Panc1 (cell line): ENCODE measurements around the gene CISD2. TPM values are rescaled to one million over a fixed set of nuclear protein-coding genes. Genes with fewer than 3 reads are reported as not detected.

Experiments
- ATAC-seq: fragments of 200-7000 bp; cut with Tn5 transposase; 2 replicates; pipeline ENCODE4 v1.9.1; 2020; ENCODE audit warnings: mild to moderate bottlenecking, moderate library complexity
- BruUV-seq: library from RNA; stranded (reverse); fragments of 400-500 nt; replicated peaks from 2 replicates; lab custom pipeline; 2021; lab: Mats Ljungman, UMichigan
- CTCF ChIA-PET: fragments of 300-600 bp; sonication (Branson Sonifier 250); formaldehyde crosslinking; loops from one replicate; lab custom pipeline; 2022; ENCODE audit warnings: antibody characterized with exemption; lab: Charles Lee
- POLR2A ChIA-PET: fragments of 300-600 bp; sonication (Branson Sonifier 250); formaldehyde crosslinking; loops from one replicate; lab custom pipeline; 2022; ENCODE audit warnings: antibody characterized with exemption; lab: Charles Lee
- DNase-seq: peaks from one replicate; pipeline ENCODE4 v3.0.0-alpha.2; 2010; ENCODE audit warnings: low read depth, low spot score
- H3K27ac ChIP-seq: 2 replicates; pipeline ENCODE4 v1.5.1; 2011; ENCODE audit warnings: mild to moderate bottlenecking, low read length, inconsistent platforms
- H3K27me3 ChIP-seq: fragments of 200-500 bp; sonication (Bioruptor generic); 2 replicates; pipeline ENCODE4 v1.6.0; 2014; ENCODE audit warnings: low read length, inconsistent platforms; ENCODE audit not compliant: control insufficient read depth, insufficient read depth
- H3K36me3 ChIP-seq: fragments of 200-500 bp; sonication (Bioruptor generic); 2 replicates; pipeline ENCODE4 v1.5.1; 2014; ENCODE audit warnings: inconsistent platforms, mild to moderate bottlenecking, low read length, moderate library complexity; ENCODE audit not compliant: control insufficient read depth, insufficient read depth
- H3K4me1 ChIP-seq: 2 replicates; pipeline ENCODE4 v1.5.1; 2011; ENCODE audit warnings: inconsistent platforms, mild to moderate bottlenecking, low read length, moderate library complexity; ENCODE audit not compliant: control insufficient read depth, insufficient read depth
- H3K4me3 ChIP-seq, 2 experiments: 2 replicates each; pipeline ENCODE4 v1.5.1; 2011 to 2012; ENCODE audit warnings: low read depth in 2 of 2, low read length in 2 of 2, mild to moderate bottlenecking in 2 of 2, inconsistent platforms in 1 of 2, moderate library complexity in 1 of 2
- H3K9me3 ChIP-seq: fragments of 200-500 bp; sonication (Bioruptor generic); 2 replicates; pipeline ENCODE4 v1.5.1; 2014; ENCODE audit warnings: low read depth, mild to moderate bottlenecking, inconsistent platforms, low read length, moderate library complexity; ENCODE audit not compliant: control insufficient read depth, insufficient read depth
- POLR2AphosphoS5 ChIP-seq: IDR thresholded peaks from 2 replicates; pipeline ENCODE4 v1.6.1; 2012; ENCODE audit warnings: mild to moderate bottlenecking, low read depth, low read length, moderate library complexity
- REST ChIP-seq, 2 experiments: IDR thresholded peaks; 2 replicates each; pipeline ENCODE4 v1.6.1; 2011 to 2012; ENCODE audit warnings: low read depth in 2 of 2, control low read depth in 1 of 2, low read length in 1 of 2, mild to moderate bottlenecking in 1 of 2, moderate library complexity in 1 of 2; ENCODE audit not compliant: insufficient read depth in 1 of 2
- SIN3A ChIP-seq: IDR thresholded peaks from 2 replicates; pipeline ENCODE4 v1.6.1; 2012; ENCODE audit warnings: low read depth, mild to moderate bottlenecking, low read length, moderate library complexity, borderline replicate concordance; ENCODE audit not compliant: insufficient read depth
- TCF7L2 ChIP-seq: IDR thresholded peaks from 2 replicates; pipeline ENCODE4 v1.6.1; 2011; ENCODE audit warnings: mild to moderate bottlenecking, low read depth, low read length, inconsistent platforms
- in situ Hi-C: cut with HindIII; loops from 2 replicates; pipeline ENCODE4 v1.10.0; 2016; ENCODE audit warnings: low sequenced_read_pairs, low pct_unique_long_range_greater_than_20kb
- intact Hi-C: fragments of 100-400 bp; cut with micrococcal nuclease; formaldehyde crosslinking; loops from one replicate; pipeline ENCODE4 v1.10.0; 2022; ENCODE audit not compliant: unreplicated experiment
- total RNA-seq: library from RNA; stranded (reverse); gene quantifications from one replicate; pipeline ENCODE4 v1.2.1, GENCODE V29; 2021; ENCODE audit not compliant: unreplicated experiment
- TF ChIP-seq, protein P1 (sequence below): fragments of 450-650 bp; IDR thresholded peaks from 2 replicates; pipeline ENCODE4 v1.5.1; 2017; ENCODE audit warnings: mild to moderate bottlenecking

Gene CISD2
- total RNA-seq, 1 experiment from 2014 or later: 39.0 TPM

GRCh38 chr4:102832105-102832504 is 36.7 kb upstream of the CISD2 start:
- H3K4me1 ChIP-seq: peaks cover 6% of the 10 kb centered on the region; the same call in 1 of the 2 replicates
- H3K27me3 ChIP-seq: no peaks in the 10 kb centered on the region
- no peaks in the 10 kb centered on the region for H3K9me3 ChIP-seq
- in situ Hi-C loops: no loop called here
- DNase-seq (no peak), ATAC-seq (no peak)
- ChIA-PET POLR2A (no interaction called here), CTCF (no interaction called here)
- BruUV-seq: no TSS peak
- intact Hi-C loops: loop anchor here (5.0 kb wide), 1 partner anchor 35 kb away; the partner anchor contains the start of gene CISD2
- no peak for TF ChIP-seq SIN3A
- TF ChIP-seq, protein P1, sequence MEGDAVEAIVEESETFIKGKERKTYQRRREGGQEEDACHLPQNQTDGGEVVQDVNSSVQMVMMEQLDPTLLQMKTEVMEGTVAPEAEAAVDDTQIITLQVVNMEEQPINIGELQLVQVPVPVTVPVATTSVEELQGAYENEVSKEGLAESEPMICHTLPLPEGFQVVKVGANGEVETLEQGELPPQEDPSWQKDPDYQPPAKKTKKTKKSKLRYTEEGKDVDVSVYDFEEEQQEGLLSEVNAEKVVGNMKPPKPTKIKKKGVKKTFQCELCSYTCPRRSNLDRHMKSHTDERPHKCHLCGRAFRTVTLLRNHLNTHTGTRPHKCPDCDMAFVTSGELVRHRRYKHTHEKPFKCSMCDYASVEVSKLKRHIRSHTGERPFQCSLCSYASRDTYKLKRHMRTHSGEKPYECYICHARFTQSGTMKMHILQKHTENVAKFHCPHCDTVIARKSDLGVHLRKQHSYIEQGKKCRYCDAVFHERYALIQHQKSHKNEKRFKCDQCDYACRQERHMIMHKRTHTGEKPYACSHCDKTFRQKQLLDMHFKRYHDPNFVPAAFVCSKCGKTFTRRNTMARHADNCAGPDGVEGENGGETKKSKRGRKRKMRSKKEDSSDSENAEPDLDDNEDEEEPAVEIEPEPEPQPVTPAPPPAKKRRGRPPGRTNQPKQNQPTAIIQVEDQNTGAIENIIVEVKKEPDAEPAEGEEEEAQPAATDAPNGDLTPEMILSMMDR: no peak
- TF ChIP-seq POLR2AphosphoS5: no peak
- no peak for TF ChIP-seq TCF7L2
- no peak for TF ChIP-seq REST (IDR thresholded peaks at IDR 0.05; ENCODE audit: insufficient read depth in 1 of 2, low read depth in 2 of 2, low read length in 1 of 2)
- H3K4me3 ChIP-seq: no peak overlapping the region
- peaks cover 1% of the 10 kb centered on the region; the same call in 1 of the 2 replicates for H3K36me3 ChIP-seq
- H3K27ac ChIP-seq: no peak overlapping the region

DNA sequence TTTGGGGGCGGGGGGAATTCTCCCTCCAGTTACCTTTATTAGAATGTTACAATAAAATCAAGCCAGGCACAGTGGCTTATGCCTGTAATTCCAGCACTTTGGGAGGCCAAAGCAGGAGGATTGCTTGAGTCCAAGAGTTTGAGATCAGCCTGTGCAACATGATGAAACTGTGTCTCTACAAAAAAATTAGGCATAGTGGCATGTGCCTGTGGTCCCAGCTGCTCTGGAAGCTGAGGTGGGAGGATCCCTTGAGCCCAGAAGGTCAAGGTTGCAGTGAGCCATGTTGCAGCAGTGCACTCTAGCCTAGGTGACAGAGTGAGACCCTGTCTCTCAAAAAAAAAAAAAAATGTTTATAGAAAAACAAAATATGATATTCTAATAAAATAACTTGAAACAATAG is 36.1 kb upstream of the CISD2 start:
- BruUV-seq: no TSS peak
- intact Hi-C loops (loop anchor here (5.0 kb wide), 1 partner anchor 35 kb away; the partner anchor contains the start of gene CISD2), in situ Hi-C loops (no loop called here)
- Histone ChIP-seq H3K4me1 (peaks cover 6% of the 10 kb centered on the region; the same call in 1 of the 2 replicates), H3K9me3 (no peaks in the 10 kb centered on the region), H3K27ac (no peak overlapping the region), H3K27me3 (no peaks in the 10 kb centered on the region), H3K36me3 (no peaks in the 10 kb centered on the region; the same call in 1 of the 2 replicates), H3K4me3 (no peak overlapping the region)
- DNase-seq (no peak), ATAC-seq (no peak)
- ChIA-PET CTCF (no interaction called here), POLR2A (interaction anchor here (0.6 kb wide), 1 partner anchor 242 kb away, joined by 3 read pairs; no protein-coding TSS in a partner anchor)
- TF ChIP-seq REST (IDR thresholded peaks at IDR 0.05; ENCODE audit: insufficient read depth in 1 of 2, low read depth in 2 of 2, low read length in 1 of 2): no peak
- no peak for TF ChIP-seq SIN3A
- TF ChIP-seq, protein P1: no peak
- TF ChIP-seq POLR2AphosphoS5: no peak
- TF ChIP-seq TCF7L2: no peak
